ENCODE data around the gene TSC22D4.

Gene TSC22D4

GRCh38 chr7:100429637-100430492 lies 49.1 kb downstream of the TSC22D4 start, which contains the start of gene MEPCE:
Gene MEPCE (plus strand): TSS chr7:100429831. CDS start chr7:100430019, 188 bp downstream.
- DNase-seq (ENCODE audit: low spot score) (peak; percentile 95), FAIRE-seq (peak; percentile 70)

DNA sequence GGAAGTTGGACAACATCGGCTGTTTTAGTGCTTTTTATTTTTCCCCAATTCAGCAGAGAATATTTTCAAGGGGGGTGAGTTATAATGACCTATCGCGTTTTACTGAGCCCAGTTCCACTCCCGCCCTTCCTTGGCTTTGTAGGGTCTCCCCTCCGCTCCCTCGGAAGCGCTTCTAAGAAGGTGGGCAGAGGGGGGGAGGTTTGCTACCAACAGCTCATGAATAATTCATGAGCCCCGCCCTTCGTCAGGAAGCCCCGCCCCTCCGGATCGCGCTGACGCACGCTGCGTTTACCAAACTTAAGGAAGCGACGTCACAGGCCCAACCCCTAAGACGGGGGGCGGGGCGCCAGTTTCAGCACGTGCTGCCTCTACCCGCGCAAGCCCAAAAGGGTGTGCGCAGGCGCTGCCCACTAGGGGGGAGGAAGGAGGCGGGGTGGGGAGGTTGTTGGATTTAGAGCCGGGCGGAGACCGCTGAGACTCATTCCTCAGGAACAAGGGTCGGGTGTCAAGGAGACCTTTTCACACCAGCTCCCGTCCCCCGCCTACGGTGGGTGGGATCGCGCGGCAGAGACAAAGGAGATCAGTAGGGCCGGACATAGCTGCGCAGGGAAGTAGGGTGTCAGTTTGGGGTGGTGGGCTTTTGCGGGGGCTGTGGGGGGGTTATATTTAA lies 49.9 kb downstream of the TSC22D4 start:
- peak; percentile 100 for DNase-seq (ENCODE audit: low spot score)
- FAIRE-seq, result peak; percentile 92

DNA sequence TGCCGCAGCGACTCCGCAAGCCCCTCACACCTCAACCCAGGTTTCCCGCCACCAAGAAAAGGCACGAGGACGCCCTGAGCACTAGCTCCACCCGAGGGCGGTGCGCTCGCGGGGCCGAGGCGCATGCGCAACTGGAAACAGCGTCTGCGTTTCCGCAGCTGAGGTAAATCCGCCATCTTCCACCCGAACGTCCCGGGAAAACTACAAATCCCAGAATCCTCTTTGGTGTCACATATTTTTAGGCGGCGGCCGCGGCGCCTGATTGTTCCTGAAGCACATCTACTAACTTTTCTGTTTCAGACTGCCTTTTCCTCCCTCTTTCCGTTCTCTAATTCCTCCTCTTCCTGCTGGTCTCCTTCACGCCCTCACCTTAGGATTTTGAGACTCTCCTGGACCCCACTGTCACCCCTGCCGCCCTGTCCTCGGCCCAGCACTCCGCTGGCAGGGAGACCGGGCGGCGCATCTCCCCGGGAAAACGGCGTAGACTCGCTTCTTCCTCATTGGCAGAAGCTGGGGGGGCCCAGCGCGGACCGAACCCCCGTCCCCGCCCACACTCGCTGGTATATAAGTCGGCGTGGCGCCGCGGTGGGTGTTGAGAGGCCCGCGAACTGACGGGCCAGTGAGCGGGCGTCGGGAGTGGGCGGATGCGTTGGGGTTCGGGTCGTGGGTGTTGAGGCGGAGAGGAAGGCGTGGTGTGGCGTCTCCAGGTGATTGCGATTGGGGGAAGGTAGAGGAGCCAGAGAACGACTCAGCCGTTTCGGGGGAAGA lies 50.6 kb downstream of the TSC22D4 start, which contains the start of gene ZCWPW1:
Gene ZCWPW1, minus strand, starts transcription at position 505 of the 768 bp plus-strand sequence. CDS start 8,054 bp downstream, outside the sequence.
- peak; percentile 93 for DNase-seq (ENCODE audit: low spot score)
- peak; percentile 77 for FAIRE-seq

DNA sequence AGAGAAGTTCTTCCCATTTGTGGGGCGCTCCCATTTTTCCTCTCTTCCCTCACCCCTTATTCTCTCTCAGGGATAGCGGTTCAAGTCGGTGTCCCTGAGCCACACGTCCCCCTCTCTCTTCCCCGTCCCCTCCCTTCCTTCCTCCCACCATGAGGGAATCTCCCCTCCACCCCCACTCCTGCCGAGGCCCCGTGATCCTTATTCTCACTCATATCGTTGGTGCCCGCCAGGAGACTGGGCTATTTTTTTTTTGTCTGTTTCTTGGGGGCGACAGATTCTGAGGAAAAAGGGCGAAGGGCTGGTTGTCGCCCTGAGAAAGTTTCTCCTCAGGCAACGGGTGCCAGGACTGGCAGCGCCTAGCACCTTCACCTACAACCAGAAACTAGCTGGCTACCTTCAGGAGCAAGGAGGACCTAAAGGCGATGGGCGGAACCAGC lies 51.2 kb downstream of the TSC22D4 start:
- FAIRE-seq (no peak), DNase-seq (ENCODE audit: low spot score) (no peak)

DNA sequence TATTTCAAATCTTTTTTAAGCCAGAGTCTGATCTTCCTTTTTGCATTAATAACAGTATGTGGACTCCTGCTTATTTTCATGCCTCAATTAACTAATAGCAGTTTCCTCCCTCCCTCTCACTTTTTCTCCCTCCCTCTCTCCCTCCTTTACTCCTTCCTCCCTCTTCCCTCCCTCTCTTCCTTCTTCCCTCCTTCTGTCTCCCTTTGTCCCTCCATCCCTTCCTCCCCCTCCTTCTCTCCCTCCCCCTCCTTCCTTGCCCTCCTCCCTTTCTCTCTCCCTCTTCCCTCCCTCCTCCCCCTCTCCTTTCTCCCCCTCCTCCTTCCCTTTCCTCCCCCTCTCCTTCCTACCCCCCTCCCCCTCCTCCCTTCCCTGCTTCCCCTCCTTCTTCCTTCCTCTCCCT lies 52.5 kb downstream of the TSC22D4 start:
- FAIRE-seq, result no peak
- no peak for DNase-seq (ENCODE audit: low spot score)

- no peak for FAIRE-seq
- DNase-seq (ENCODE audit: low spot score), result no peak
Measured at GRCh38 chr7:100425347-100425746, 53.7 kb downstream of the TSC22D4 start.

DNA sequence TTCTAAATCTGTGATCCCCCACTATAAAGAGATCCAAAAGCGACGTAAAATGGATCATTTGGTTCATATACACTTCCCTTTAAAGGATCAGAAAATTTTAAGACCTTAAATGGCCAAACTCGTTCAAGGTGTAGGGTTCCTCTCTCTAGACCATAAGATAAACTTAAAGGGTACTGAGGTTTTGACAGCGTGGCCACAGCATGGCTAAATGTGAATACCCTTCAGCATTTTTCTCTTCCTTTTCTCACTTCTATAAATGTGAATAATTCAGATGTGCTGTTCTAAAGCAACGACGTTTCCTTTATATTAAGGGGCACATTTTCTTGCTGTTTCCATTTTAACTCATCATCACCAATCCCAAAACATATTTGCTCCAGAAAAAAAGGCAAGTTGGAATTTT lies 55.7 kb downstream of the TSC22D4 start:
- FAIRE-seq (no peak), DNase-seq (ENCODE audit: low spot score) (no peak)

DNA sequence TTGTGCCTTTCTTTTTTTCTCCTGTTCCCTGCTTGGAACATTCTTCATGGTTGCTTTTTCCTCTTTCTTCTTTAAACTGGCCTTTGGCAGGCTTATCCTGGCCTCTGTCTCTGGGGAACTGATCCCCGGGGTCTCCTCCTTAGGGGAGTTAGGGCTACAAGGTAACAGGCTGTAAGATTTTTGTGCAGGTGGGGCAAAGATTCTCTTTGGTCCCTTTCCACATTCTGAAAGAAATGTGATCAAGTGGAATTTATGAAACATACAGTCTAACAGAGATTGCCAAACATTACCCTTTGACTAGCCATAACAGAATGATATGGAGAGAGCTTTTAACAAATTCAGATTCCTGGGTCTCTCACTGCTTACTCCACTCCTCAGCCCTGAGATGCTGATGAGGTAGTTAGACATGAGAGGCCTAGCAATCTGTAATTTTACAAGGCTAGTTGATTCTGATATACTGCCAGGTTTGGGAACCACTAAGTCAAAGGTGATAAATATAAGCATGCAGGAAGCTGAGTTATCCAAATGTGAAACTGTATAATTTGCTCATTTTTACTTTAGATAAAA lies 59.3 kb downstream of the TSC22D4 start:
- DNase-seq (ENCODE audit: low spot score), result no peak
- FAIRE-seq, result no peak

DNA sequence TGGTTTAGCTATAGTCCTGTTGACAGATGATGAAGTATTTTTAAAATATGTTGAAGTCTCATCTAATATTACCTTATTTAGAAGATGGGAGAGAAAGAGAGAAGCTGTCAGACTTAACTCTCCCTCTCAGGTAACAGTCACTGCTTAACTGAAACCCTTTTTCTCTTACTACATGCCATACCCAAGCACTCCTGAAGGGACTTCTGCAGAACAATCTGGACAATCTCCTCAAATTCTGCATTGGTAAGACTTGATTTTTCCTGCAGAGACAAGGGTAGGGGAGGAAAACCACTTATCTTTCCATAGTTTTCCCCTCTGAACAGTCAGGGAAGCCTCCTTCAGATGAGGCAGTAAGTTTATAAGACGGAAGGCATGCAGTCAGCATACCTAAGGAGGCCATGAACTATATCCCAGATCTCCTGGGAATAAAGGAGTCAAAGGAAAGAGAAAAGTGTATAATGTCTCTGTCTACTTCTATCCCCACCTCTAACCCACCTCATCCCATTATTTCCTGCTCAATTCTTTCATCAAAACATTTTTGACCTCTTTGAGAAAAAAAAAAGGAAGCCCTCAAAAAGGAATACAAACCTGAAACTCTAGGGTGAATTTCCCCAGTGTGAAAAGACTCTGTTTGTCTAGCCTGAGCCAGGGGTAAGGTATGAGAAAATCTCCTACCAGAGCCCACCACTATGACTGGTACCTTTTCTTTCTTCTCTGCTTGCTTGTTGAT lies 59.9 kb downstream of the TSC22D4 start:
- no peak for DNase-seq (ENCODE audit: low spot score)
- FAIRE-seq, result no peak
